CD14-positive monocyte (primary cell): ENCODE measurements around the gene TSPOAP1. TPM values are rescaled to one million over a fixed set of nuclear protein-coding genes. Genes with fewer than 3 reads are reported as not detected.

ENCODE experiments used
- DNase-seq, 3 donors: peaks; one replicate each; pipeline ENCODE4 v3.0.0-alpha.2; 2011 to 2022
- H2AFZ ChIP-seq: 2 replicates; pipeline ENCODE4 v1.6.0; 2012; ENCODE audit warnings: mild to moderate bottlenecking, low read depth, low read length, inconsistent platforms; ENCODE audit not compliant: insufficient read depth, poor library complexity, severe bottlenecking
- H3K27ac ChIP-seq, 2 donors: 1 replicate in 1 of 2; 2 replicates in 1 of 2; pipeline ENCODE4 v1.5.1; 2012 to 2013; ENCODE audit warnings: low read length in 2 of 2, control low read depth in 1 of 2, inconsistent platforms in 1 of 2, low read depth in 1 of 2, mild to moderate bottlenecking in 1 of 2
- H3K27me3 ChIP-seq, 2 donors: one replicate each; pipeline versions ENCODE4 v1.6.0 to v1.6.1; 2011 to 2013; ENCODE audit warnings: low read length in 2 of 2; ENCODE audit not compliant: control insufficient read depth in 2 of 2, insufficient read depth in 2 of 2
- H3K36me3 ChIP-seq, 2 donors: replicated peaks in 1 of 2; 1 replicate in 1 of 2; 2 replicates in 1 of 2; pipeline versions ENCODE4 v1.5.1 to v1.6.1; 2012 to 2013; ENCODE audit warnings: low read length in 2 of 2, control low read depth in 1 of 2, inconsistent platforms in 1 of 2, mild to moderate bottlenecking in 1 of 2; ENCODE audit not compliant: insufficient read depth in 2 of 2, control insufficient read depth in 1 of 2
- H3K4me1 ChIP-seq, 2 donors: 1 replicate in 1 of 2; 2 replicates in 1 of 2; pipeline versions ENCODE4 v1.5.1 to v1.6.1; 2012 to 2013; ENCODE audit warnings: low read length in 2 of 2, control low read depth in 1 of 2, inconsistent platforms in 1 of 2, mild to moderate bottlenecking in 1 of 2, moderate library complexity in 1 of 2; ENCODE audit not compliant: insufficient read depth in 2 of 2, control insufficient read depth in 1 of 2
- H3K4me2 ChIP-seq: replicated peaks from 2 replicates; pipeline ENCODE3; 2012; ENCODE audit warnings: low read length, moderate library complexity, mild to moderate bottlenecking; ENCODE audit not compliant: poor library complexity, severe bottlenecking; ENCODE audit errors: extremely low read depth
- H3K4me3 ChIP-seq, 3 experiments: fragments of 200-600 bp in 1 of 3; sonication (generic) in 1 of 3; replicated peaks in 1 of 3; 1 replicate in 2 of 3; 2 replicates in 1 of 3; pipeline ENCODE4 v1.5.1; 2011 to 2013; ENCODE audit warnings: low read length in 3 of 3, mild to moderate bottlenecking in 3 of 3, control low read depth in 2 of 3, low read depth in 2 of 3, inconsistent platforms in 1 of 3, moderate library complexity in 1 of 3
- H3K79me2 ChIP-seq: 2 replicates; pipeline ENCODE4 v1.6.0; 2012; ENCODE audit warnings: mild to moderate bottlenecking, control low read depth, inconsistent platforms, low read length, moderate library complexity; ENCODE audit not compliant: insufficient read depth
- H3K9ac ChIP-seq: 2 replicates; pipeline ENCODE4 v1.6.0; 2017; ENCODE audit warnings: low read length, mild to moderate bottlenecking; ENCODE audit not compliant: insufficient read depth, poor library complexity, severe bottlenecking
- H3K9me3 ChIP-seq, 2 donors: replicated peaks in 1 of 2; 1 replicate in 1 of 2; 2 replicates in 1 of 2; pipeline versions ENCODE4 v1.5.1 to v1.6.1; 2012 to 2013; ENCODE audit warnings: low read length in 2 of 2, control low read depth in 1 of 2; ENCODE audit not compliant: control insufficient read depth in 1 of 2, insufficient read depth in 1 of 2
- H4K20me1 ChIP-seq: 2 replicates; pipeline ENCODE4 v1.6.0; 2012; ENCODE audit warnings: mild to moderate bottlenecking, low read length, control low read depth, moderate library complexity; ENCODE audit not compliant: insufficient read depth
- H3K27ac Mint-ChIP-seq, 7 donors: one replicate each; pipeline ENCODE4 v1.8.0; 2020; ENCODE audit warnings: mild to moderate bottlenecking in 7 of 7, mixed read lengths in 7 of 7, moderate library complexity in 6 of 7, inconsistent platforms in 2 of 7
- H3K27me3 Mint-ChIP-seq, 3 donors: one replicate each; pipeline ENCODE4 v1.8.0; 2021 to 2022; ENCODE audit warnings: low read depth in 3 of 3, mild to moderate bottlenecking in 3 of 3, mixed read lengths in 3 of 3, moderate library complexity in 3 of 3, inconsistent platforms in 1 of 3
- H3K36me3 Mint-ChIP-seq, 2 donors: one replicate each; pipeline ENCODE4 v1.8.0; 2020; ENCODE audit warnings: mixed read lengths in 2 of 2, inconsistent platforms in 1 of 2, mild to moderate bottlenecking in 1 of 2
- H3K4me1 Mint-ChIP-seq: one replicate; pipeline ENCODE4 v1.8.0; 2020; ENCODE audit warnings: mild to moderate bottlenecking, mixed read lengths
- H3K4me3 Mint-ChIP-seq, 2 donors: one replicate each; pipeline ENCODE4 v1.8.0; 2020; ENCODE audit warnings: mild to moderate bottlenecking in 2 of 2, mixed read lengths in 2 of 2, moderate library complexity in 1 of 2
- H3K9me3 Mint-ChIP-seq, 7 donors: one replicate each; pipeline ENCODE4 v1.8.0; 2020 to 2022; ENCODE audit warnings: mixed read lengths in 7 of 7, mild to moderate bottlenecking in 6 of 7, moderate library complexity in 6 of 7, inconsistent platforms in 2 of 7
- CTCF ChIP-seq: fragments of 200-600 bp; IDR thresholded peaks from one replicate; pipeline ENCODE4 v1.8.0; 2022; ENCODE audit warnings: antibody characterized with exemption, mild to moderate bottlenecking
- WGBS: methylation state at CpG from one replicate; pipeline ENCODE4 v1.1.5; 2013; ENCODE audit warnings: missing lambda C conversion rate; ENCODE audit not compliant: insufficient coverage; 5-methylcytosine and 5-hydroxymethylcytosine counted together
- intact Hi-C, 2 donors: fragments of 100-400 bp; cut with micrococcal nuclease; formaldehyde crosslinking; loops; one replicate each; pipeline versions ENCODE4 v1.15.0 to v1.15.1; 2023
- polyA plus RNA-seq, 3 donors: library from polyadenylated mRNA; depleted of rRNA in 1 of 3; unstranded in 2 of 3; stranded (reverse) in 1 of 3; fragments of 300-500 nt in 2 of 3; fragments of >200 nt in 1 of 3; fragmentation: Illumina TruSeq in 2 of 3; gene quantifications; 1 replicate in 2 of 3; 2 replicates in 1 of 3; pipeline ENCODE4 v1.2.3, GENCODE V29; 2012 to 2021

The TSPOAP1 gene
- polyA plus RNA-seq, 3 donors: 0.10 to 14.0 (median 0.18) TPM

GRCh38 chr17:58312829-58313228 lies 15.8 kb downstream of the TSPOAP1 start:
- no CpG with 5 or more reads among the region's 1 CpG for WGBS
- Histone ChIP-seq H3K79me2 (no peaks in the 10 kb centered on the region), H3K9me3 (no peaks in the 10 kb centered on the region), H2AFZ (no peak overlapping the region), H3K4me3 (no peak overlapping the region), H3K9ac (no peak overlapping the region), H3K36me3 (no peaks in the 10 kb centered on the region), H3K27me3 (no peaks in the 10 kb centered on the region), H3K4me1 (peaks cover 23 to 25% of the 10 kb centered on the region in 2 donors), H3K4me2 (no peak overlapping the region), H3K27ac (no peak overlapping the region), H4K20me1 (no peaks in the 10 kb centered on the region)
- Mint-ChIP-seq H3K27ac (no peak overlapping the region), H3K4me1 (peaks cover 33% of the 10 kb centered on the region), H3K4me3 (peak overlapping the region in 1 of 2 donors; percentile 16), H3K9me3 (no peaks in the 10 kb centered on the region), H3K36me3 (peaks cover 0 to 4% of the 10 kb centered on the region in 2 donors), H3K27me3 (peaks cover 12 to 30% (median 21%) of the 10 kb centered on the region in 3 donors)
- TF ChIP-seq CTCF: no peak
- DNase-seq: no peak
- intact Hi-C loops: loop anchor here (10.0 kb wide), 2 partner anchors 52 to 132 kb away; no protein-coding TSS in a partner anchor

DNA sequence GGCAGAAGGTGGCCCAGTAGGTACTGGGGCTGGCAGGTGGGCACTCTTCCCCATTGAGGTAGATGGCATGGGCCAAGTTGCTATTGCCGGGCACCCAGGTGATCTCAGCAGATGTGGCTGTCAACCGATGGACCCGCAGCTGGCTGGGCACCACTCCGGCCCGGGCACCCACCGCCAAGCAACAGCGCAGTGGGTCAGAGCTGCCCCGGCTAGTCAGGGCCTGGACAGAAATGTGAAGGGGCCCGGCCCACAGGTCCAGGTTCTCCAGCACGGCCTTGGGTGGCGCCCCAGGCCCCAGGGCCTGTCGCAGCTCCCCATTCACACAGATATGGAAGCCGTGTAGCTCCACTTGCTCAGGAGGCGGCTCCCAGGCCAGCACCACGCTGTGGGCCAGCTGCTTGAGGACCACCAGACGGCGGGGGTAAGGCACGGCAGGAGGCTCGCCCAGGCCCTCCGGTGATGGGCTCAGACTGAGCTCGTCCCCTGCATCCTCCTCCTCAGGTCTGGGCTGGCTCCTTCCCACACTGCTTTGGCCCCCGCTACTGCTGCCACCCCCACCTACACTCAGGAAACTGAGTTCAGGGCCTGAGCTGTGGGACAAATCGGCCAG lies 16.5 kb downstream of the TSPOAP1 start:
- Histone ChIP-seq H3K9me3 (no peaks in the 10 kb centered on the region), H3K79me2 (no peaks in the 10 kb centered on the region), H3K36me3 (no peaks in the 10 kb centered on the region), H3K4me3 (no peak overlapping the region), H3K4me2 (no peak overlapping the region), H3K27ac (no peak overlapping the region), H2AFZ (no peak overlapping the region), H3K4me1 (peaks cover 24 to 27% of the 10 kb centered on the region in 2 donors), H3K9ac (no peak overlapping the region), H4K20me1 (no peaks in the 10 kb centered on the region), H3K27me3 (no peaks in the 10 kb centered on the region)
- no peak overlapping the region for H3K27ac Mint-ChIP-seq
- no peaks in the 10 kb centered on the region for H3K9me3 Mint-ChIP-seq
- no peak for TF ChIP-seq CTCF
- peaks cover 0 to 4% of the 10 kb centered on the region in 2 donors for H3K36me3 Mint-ChIP-seq
- intact Hi-C loops: loop anchor here (10.0 kb wide), 2 partner anchors 53 to 133 kb away; no protein-coding TSS in a partner anchor
- H3K4me3 Mint-ChIP-seq: no peak overlapping the region
- peaks cover 32% of the 10 kb centered on the region for H3K4me1 Mint-ChIP-seq
- H3K27me3 Mint-ChIP-seq: peaks cover 12 to 30% (median 19%) of the 10 kb centered on the region in 3 donors
- DNase-seq: no peak
- 99% methylated on average over 19 of the region's 23 CpGs for WGBS
